ENCODE results near the gene PTGER4. TPM values are rescaled to one million over a fixed set of nuclear protein-coding genes. Genes with fewer than 3 reads are reported as not detected.
"Not testable (repeated sequence)": the region's sequence is repeated elsewhere in the genome, so short reads cannot be mapped to it uniquely, and the experiment has no call there.

Gene PTGER4
- total RNA-seq, 1 donor from 2014 or later: not detected

GRCh38 chr5:40716590-40716989, 36.9 kb downstream of the PTGER4 start:
- H3K9me3 Mint-ChIP-seq: peaks cover 7% of the 10 kb centered on the region
- H3K4me3 Mint-ChIP-seq: no peak overlapping the region
- DNase-seq (ENCODE audit: low read depth, low spot score): no peak
- no peak overlapping the region for H3K27ac Mint-ChIP-seq (ENCODE audit: unreplicated experiment)
- H3K36me3 Mint-ChIP-seq (ENCODE audit: low read depth): peaks cover 36% of the 10 kb centered on the region
- H3K27me3 Mint-ChIP-seq (ENCODE audit: low read depth): no peaks in the 10 kb centered on the region
- H3K4me1 Mint-ChIP-seq: no peaks in the 10 kb centered on the region
- TF ChIP-seq CTCF (conservative IDR thresholded peaks at IDR 0.05): no peak

- DNase-seq (ENCODE audit: low read depth, low spot score): no peak
- Mint-ChIP-seq H3K36me3 (ENCODE audit: low read depth) (peaks cover 36% of the 10 kb centered on the region), H3K4me3 (no peak overlapping the region), H3K9me3 (peaks cover 7% of the 10 kb centered on the region), H3K27ac (ENCODE audit: unreplicated experiment) (no peak overlapping the region), H3K4me1 (no peaks in the 10 kb centered on the region), H3K27me3 (ENCODE audit: low read depth) (no peaks in the 10 kb centered on the region)
- no peak for TF ChIP-seq CTCF (conservative IDR thresholded peaks at IDR 0.05)
Observed at GRCh38 chr5:40717281-40717680, 37.6 kb downstream of the PTGER4 start.

- no peak for TF ChIP-seq CTCF (conservative IDR thresholded peaks at IDR 0.05)
- Mint-ChIP-seq H3K4me1 (no peaks in the 10 kb centered on the region), H3K4me3 (no peak overlapping the region), H3K36me3 (ENCODE audit: low read depth) (peaks cover 42% of the 10 kb centered on the region), H3K27ac (ENCODE audit: unreplicated experiment) (no peak overlapping the region), H3K9me3 (peaks cover 7% of the 10 kb centered on the region), H3K27me3 (ENCODE audit: low read depth) (no peaks in the 10 kb centered on the region)
- DNase-seq (ENCODE audit: low read depth, low spot score): no peak
Observed at GRCh38 chr5:40720069-40720468, 40.4 kb downstream of the PTGER4 start.

- H3K4me1 Mint-ChIP-seq; H3K27me3 Mint-ChIP-seq (ENCODE audit: low read depth); H3K4me3 Mint-ChIP-seq; DNase-seq (ENCODE audit: low read depth, low spot score); H3K9me3 Mint-ChIP-seq; H3K27ac Mint-ChIP-seq (ENCODE audit: unreplicated experiment): not testable (repeated sequence)
- H3K36me3 Mint-ChIP-seq (ENCODE audit: low read depth): peaks cover 46% of the 10 kb centered on the region
Observed at GRCh38 chr5:40722497-40722911, 42.8 kb downstream of the PTGER4 start.

- Mint-ChIP-seq H3K27me3 (ENCODE audit: low read depth) (no peaks in the 10 kb centered on the region), H3K4me3 (no peak overlapping the region), H3K36me3 (ENCODE audit: low read depth) (peaks cover 7% of the 10 kb centered on the region), H3K4me1 (peaks cover 19% of the 10 kb centered on the region), H3K27ac (ENCODE audit: unreplicated experiment) (no peak overlapping the region), H3K9me3 (no peaks in the 10 kb centered on the region)
- no peak for DNase-seq (ENCODE audit: low read depth, low spot score)
- TF ChIP-seq CTCF (conservative IDR thresholded peaks at IDR 0.05): no peak
Observed at GRCh38 chr5:40733434-40733833, 53.7 kb downstream of the PTGER4 start.

GRCh38 chr5:40733879-40734563, 54.3 kb downstream of the PTGER4 start:
- Mint-ChIP-seq H3K9me3 (no peaks in the 10 kb centered on the region), H3K4me3 (no peak overlapping the region), H3K27ac (ENCODE audit: unreplicated experiment) (peak overlapping the region; percentile 37), H3K27me3 (ENCODE audit: low read depth) (no peaks in the 10 kb centered on the region), H3K36me3 (ENCODE audit: low read depth) (peaks cover 10% of the 10 kb centered on the region), H3K4me1 (peaks cover 19% of the 10 kb centered on the region)
- no peak for DNase-seq (ENCODE audit: low read depth, low spot score)
- no peak for TF ChIP-seq CTCF (conservative IDR thresholded peaks at IDR 0.05)
